H1 (cell line): ENCODE data around the gene DLK1. TPM values are rescaled to one million over a fixed set of nuclear protein-coding genes. Genes with fewer than 3 reads are reported as not detected.

ENCODE experiments used
- CTCF ChIA-PET: fragments of 300-600 bp; sonication (Branson Sonifier 250); formaldehyde crosslinking; loops from one replicate; lab custom pipeline; 2021; ENCODE audit not compliant: partially characterized antibody; lab: Charles Lee
- POLR2A ChIA-PET: fragments of 300-600 bp; sonication (Branson Sonifier 250); formaldehyde crosslinking; loops from one replicate; lab custom pipeline; 2021; ENCODE audit warnings: inconsistent platforms; ENCODE audit not compliant: partially characterized antibody; lab: Charles Lee
- DNase-seq, 2 experiments: peaks; one replicate each; pipeline versions ENCODE4 v3.0.0 to v3.0.0-alpha.2; 2010 to 2022; ENCODE audit warnings: low spot score in 2 of 2, low read depth in 1 of 2, mixed read lengths in 1 of 2
- FAIRE-seq: peaks from 2 replicates; lab custom pipeline; 2011; peaks lifted over from hg19 to GRCh38; lab: Jason Lieb, UNC
- H2AFZ ChIP-seq: 2 replicates; pipeline ENCODE4 v1.8.1; 2012; ENCODE audit warnings: low read length, inconsistent platforms
- H2AK5ac ChIP-seq: 2 replicates; pipeline ENCODE4 v1.6.1; 2013; ENCODE audit warnings: low read depth, low read length
- H2BK120ac ChIP-seq: replicated peaks from 2 replicates; pipeline ENCODE3; 2013; ENCODE audit warnings: low read depth, low read length, inconsistent platforms
- H2BK12ac ChIP-seq: 2 replicates; pipeline ENCODE4 v1.6.1; 2013; ENCODE audit warnings: low read depth, low read length
- H2BK15ac ChIP-seq: 2 replicates; pipeline ENCODE4 v1.6.1; 2013; ENCODE audit warnings: low read length
- H2BK20ac ChIP-seq: 2 replicates; pipeline ENCODE4 v1.6.1; 2013; ENCODE audit warnings: low read length
- H2BK5ac ChIP-seq: 2 replicates; pipeline ENCODE4 v1.6.1; 2013; ENCODE audit warnings: low read depth, low read length
- H3K14ac ChIP-seq: 2 replicates; pipeline ENCODE4 v1.6.1; 2013; ENCODE audit warnings: inconsistent platforms; ENCODE audit not compliant: insufficient read length
- H3K18ac ChIP-seq: 2 replicates; pipeline ENCODE4 v1.6.1; 2013; ENCODE audit warnings: low read length; ENCODE audit errors: extremely low read depth
- H3K23ac ChIP-seq: 2 replicates; pipeline ENCODE4 v1.6.1; 2013; ENCODE audit warnings: inconsistent platforms; ENCODE audit not compliant: insufficient read length
- H3K23me2 ChIP-seq: 2 replicates; pipeline ENCODE4 v1.6.1; 2013; ENCODE audit warnings: low read depth, low read length
- H3K27ac ChIP-seq: 2 replicates; pipeline ENCODE4 v1.6.1; 2011; ENCODE audit warnings: low read depth, low read length, inconsistent platforms
- H3K27me3 ChIP-seq, 4 experiments: replicated peaks in 1 of 4; 1 replicate in 1 of 4; 2 replicates in 3 of 4; pipeline versions ENCODE4 v1.6.1 to v1.8.1; 2011 to 2013; ENCODE audit warnings: low read length in 3 of 4, mild to moderate bottlenecking in 3 of 4, inconsistent platforms in 2 of 4, mixed read lengths in 2 of 4, moderate library complexity in 1 of 4; ENCODE audit not compliant: control insufficient read depth in 3 of 4, insufficient read depth in 3 of 4; ENCODE audit errors: extremely low read depth in 1 of 4
- H3K36me3 ChIP-seq, 4 experiments: 2 replicates each; pipeline versions ENCODE4 v1.6.1 to v1.8.1; 2011 to 2013; ENCODE audit warnings: mild to moderate bottlenecking in 4 of 4, low read length in 3 of 4, moderate library complexity in 2 of 4, control low read depth in 1 of 4, inconsistent platforms in 1 of 4; ENCODE audit not compliant: insufficient read depth in 4 of 4, control insufficient read depth in 2 of 4
- H3K4ac ChIP-seq: replicated peaks from 2 replicates; pipeline ENCODE3; 2013; ENCODE audit warnings: low read length, low read depth, mixed read lengths, inconsistent platforms; ENCODE audit not compliant: insufficient read length
- H3K4me1 ChIP-seq, 4 experiments: replicated peaks in 1 of 4; 1 replicate in 1 of 4; 2 replicates in 3 of 4; pipeline versions ENCODE4 v1.6.1 to v1.8.1; 2011 to 2013; ENCODE audit warnings: low read length in 3 of 4, inconsistent platforms in 2 of 4, mixed read lengths in 1 of 4; ENCODE audit not compliant: insufficient read depth in 4 of 4, control insufficient read depth in 3 of 4
- H3K4me2 ChIP-seq, 2 experiments: 2 replicates each; pipeline versions ENCODE4 v1.6.1 to v1.8.1; 2011 to 2013; ENCODE audit warnings: low read depth in 2 of 2, low read length in 2 of 2, control low read depth in 1 of 2, inconsistent platforms in 1 of 2, mild to moderate bottlenecking in 1 of 2; ENCODE audit not compliant: insufficient read depth in 1 of 2
- H3K4me3 ChIP-seq, 4 experiments: fragments of 200-600, 300-600 bp in 1 of 4; sonication (generic), shearing (Covaris generic), sonication (Bioruptor Twin) in 1 of 4; 2 replicates each; pipeline versions ENCODE4 v1.5.1 to v1.8.1; 2011 to 2016; ENCODE audit warnings: low read length in 4 of 4, low read depth in 3 of 4, control low read depth in 2 of 4, inconsistent platforms in 2 of 4, mild to moderate bottlenecking in 2 of 4, mixed read lengths in 1 of 4, moderate library complexity in 1 of 4; ENCODE audit not compliant: insufficient read depth in 2 of 4; ENCODE audit errors: extremely low read depth in 1 of 4
- H3K56ac ChIP-seq: replicated peaks from 2 replicates; pipeline ENCODE3; 2013; ENCODE audit warnings: low read depth, mild to moderate bottlenecking, mixed read lengths, low read length, inconsistent platforms; ENCODE audit not compliant: insufficient read length
- H3K79me1 ChIP-seq: 2 replicates; pipeline ENCODE4 v1.6.1; 2013; ENCODE audit warnings: low read depth, low read length, control low read depth
- H3K79me2 ChIP-seq, 2 experiments: 2 replicates each; pipeline versions ENCODE4 v1.6.1 to v1.8.1; 2012 to 2013; ENCODE audit warnings: low read length in 2 of 2, mild to moderate bottlenecking in 2 of 2, inconsistent platforms in 1 of 2; ENCODE audit not compliant: insufficient read depth in 2 of 2, control insufficient read depth in 1 of 2
- H3K9ac ChIP-seq, 4 experiments: replicated peaks in 1 of 4; 1 replicate in 1 of 4; 2 replicates in 3 of 4; pipeline versions ENCODE4 v1.6.1 to v1.8.1; 2011 to 2013; ENCODE audit warnings: low read depth in 3 of 4, low read length in 3 of 4, control low read depth in 2 of 4, mild to moderate bottlenecking in 2 of 4, moderate library complexity in 2 of 4, inconsistent platforms in 1 of 4; ENCODE audit errors: extremely low read depth in 1 of 4
- H3K9me3 ChIP-seq, 2 experiments: 2 replicates each; pipeline versions ENCODE4 v1.6.1 to v1.8.1; 2012 to 2013; ENCODE audit warnings: mild to moderate bottlenecking in 2 of 2, moderate library complexity in 2 of 2, control low read depth in 1 of 2, inconsistent platforms in 1 of 2, low read depth in 1 of 2, low read length in 1 of 2, mixed read lengths in 1 of 2; ENCODE audit not compliant: insufficient read depth in 2 of 2
- H4K20me1 ChIP-seq, 2 experiments: replicated peaks in 1 of 2; 2 replicates each; pipeline versions ENCODE3 to v1.8.1; 2011 to 2013; ENCODE audit warnings: inconsistent platforms in 2 of 2, low read length in 2 of 2, mild to moderate bottlenecking in 1 of 2; ENCODE audit not compliant: insufficient read depth in 2 of 2, control insufficient read depth in 1 of 2
- H4K5ac ChIP-seq: 2 replicates; pipeline ENCODE4 v1.6.1; 2013; ENCODE audit warnings: low read length, low read depth, mixed read lengths, inconsistent platforms; ENCODE audit not compliant: insufficient read length
- H4K8ac ChIP-seq: 2 replicates; pipeline ENCODE4 v1.8.0; 2013; ENCODE audit warnings: mild to moderate bottlenecking, moderate library complexity, low read length, inconsistent platforms; ENCODE audit not compliant: insufficient read depth; ENCODE audit errors: extremely low read depth
- H4K91ac ChIP-seq: replicated peaks from 2 replicates; pipeline ENCODE3; 2013; ENCODE audit warnings: low read length, mixed read lengths, inconsistent platforms; ENCODE audit not compliant: insufficient read length
- EZH2 ChIP-seq: fragments of 200-600 bp; sonication (generic); IDR thresholded peaks from 2 replicates; pipeline ENCODE4 v1.7.1; 2012; ENCODE audit warnings: low read depth, mild to moderate bottlenecking, moderate library complexity, low read length, inconsistent platforms; ENCODE audit not compliant: severe bottlenecking
- HDAC2 ChIP-seq, 2 experiments: fragments of 300-600 bp in 1 of 2; sonication (generic) in 1 of 2; IDR thresholded peaks; 2 replicates each; pipeline ENCODE4 v1.6.1; 2011 to 2012; ENCODE audit warnings: low read depth in 2 of 2, low read length in 2 of 2, mild to moderate bottlenecking in 2 of 2, moderate library complexity in 2 of 2, borderline replicate concordance in 1 of 2, inconsistent platforms in 1 of 2
- WGBS, 2 experiments: shearing (Covaris generic) in 1 of 2; methylation state at CpG; one replicate each; pipeline versions ENCODE4 v1.1.6 to v1.1.7; 2013 to 2015; ENCODE audit warnings: low lambda C conversion rate in 2 of 2, mixed read lengths in 2 of 2, inconsistent platforms in 1 of 2, low coverage in 1 of 2, missing lambda C conversion rate in 1 of 2; ENCODE audit not compliant: insufficient replicate concordance in 2 of 2, insufficient coverage in 1 of 2, insufficient read length in 1 of 2; ENCODE audit errors: extremely low coverage in 1 of 2, missing lambda C conversion rate in 1 of 2; 5-methylcytosine and 5-hydroxymethylcytosine counted together
- polyA plus RNA-seq, 7 experiments: library from polyadenylated mRNA; depleted of rRNA in 3 of 7; stranded (reverse) in 5 of 7; unstranded in 2 of 7; fragments of >200 nt in 5 of 7; fragments of 200-250 nt in 2 of 7; gene quantifications; 1 replicate in 5 of 7; 2 replicates in 1 of 7; 4 replicates in 1 of 7; pipeline versions ENCODE4 v1.2.1 to v1.2.3, GENCODE V29; 2011 to 2013; ENCODE audit warnings: missing spikeins in 2 of 7, mixed read lengths in 2 of 7
- total RNA-seq: library from RNA; stranded (reverse); fragmentation: NEBNext Ultra II Directional; extraction: Animal tissue kit (Norgen Biotek cat#: 25700); gene quantifications from 2 replicates; pipeline ENCODE4 v1.2.1, GENCODE V29; 2021

Gene DLK1
- total and polyA plus RNA-seq, 2 of the 8 experiments (the other 6 are each of a cell fraction or from before 2014, with no cell fraction given), result 1.3 to 2.4 TPM

DNA sequence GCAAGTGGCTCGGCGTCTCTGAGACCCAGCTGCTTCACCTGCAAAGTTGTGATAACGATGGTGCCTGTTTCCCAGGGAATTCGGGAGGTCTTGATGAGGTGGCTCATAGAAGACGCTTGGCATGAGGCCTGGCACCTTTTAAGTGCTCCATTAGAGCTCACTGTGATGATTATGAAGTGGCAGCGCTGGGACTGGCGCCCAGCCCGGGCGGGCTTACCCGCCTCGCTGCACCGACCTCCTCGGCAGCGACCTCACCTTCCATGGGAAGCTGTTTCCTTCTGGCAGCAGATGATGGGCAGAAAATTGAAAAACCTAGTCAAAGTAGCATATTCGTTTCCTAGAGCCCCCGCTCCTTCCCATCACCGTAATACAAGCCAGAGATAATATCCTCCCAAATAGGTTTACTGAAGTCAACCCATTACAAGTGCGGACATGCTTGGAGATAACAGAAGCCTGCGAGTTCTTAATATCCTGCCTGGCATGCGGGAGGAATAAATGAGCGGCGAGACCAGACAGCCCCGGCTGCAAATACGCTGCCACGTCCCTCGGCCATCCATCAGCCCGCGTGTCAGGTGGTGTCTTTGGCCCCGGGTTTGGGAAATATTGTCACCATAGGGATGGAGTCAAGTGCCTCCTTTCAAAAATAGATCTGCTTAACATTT lies 35.2 kb upstream of the DLK1 start:
- Histone ChIP-seq H3K4me2 (no peak overlapping the region), H3K18ac (no peak overlapping the region), H4K91ac (no peak overlapping the region), H3K4ac (no peak overlapping the region), H3K36me3 (no peaks in the 10 kb centered on the region), H4K20me1 (no peaks in the 10 kb centered on the region), H3K9ac (no peak overlapping the region), H2BK20ac (no peak overlapping the region), H3K9me3 (no peaks in the 10 kb centered on the region), H3K4me1 (peaks cover 0 to 14% (median 1%) of the 10 kb centered on the region in 4 experiments; a peak in 3 of 7 replicates), H3K23me2 (no peaks in the 10 kb centered on the region), H3K56ac (no peak overlapping the region), H2AFZ (no peak overlapping the region), H2AK5ac (no peak overlapping the region), H2BK120ac (no peak overlapping the region), H4K8ac (no peak overlapping the region), H3K4me3 (no peak overlapping the region), H2BK5ac (no peak overlapping the region), H3K27ac (no peak overlapping the region), H3K79me1 (no peaks in the 10 kb centered on the region; the same call in 1 of the 2 replicates), H2BK15ac (no peak overlapping the region), H3K23ac (no peak overlapping the region), H3K27me3 (peaks cover 0 to 6% (median 0%) of the 10 kb centered on the region in 4 experiments; a peak in 2 of 7 replicates), H2BK12ac (no peak overlapping the region), H3K79me2 (no peaks in the 10 kb centered on the region), H4K5ac (no peak overlapping the region), H3K14ac (no peak overlapping the region)
- TF ChIP-seq EZH2 (no peak), HDAC2 (IDR thresholded peaks at IDR 0.05; ENCODE audit: borderline replicate concordance in 1 of 2, low read depth in 2 of 2, low read length in 2 of 2) (no peak)
- CTCF ChIA-PET, result interaction anchor here (1.0 kb wide), 1 partner anchor 13 kb away, joined by 3 read pairs; no protein-coding TSS in a partner anchor
- FAIRE-seq, result no peak
- DNase-seq, result no peak
- POLR2A ChIA-PET, result no interaction called here
- WGBS, 2 experiments, result 89% methylated on average over 29 of the region's 29 CpGs; no CpG with 5 or more reads in 1 of the 2 experiments
